Measurements from ENCODE around the gene WASHC2C.
"Not testable (repeated sequence)": the region's sequence is repeated elsewhere in the genome, so short reads cannot be mapped to it uniquely, and the experiment has no call there.

Gene WASHC2C

GRCh38 chr10:45768334-45768733 lies 41.3 kb downstream of the WASHC2C start:
- not testable (repeated sequence) for H3K27ac ChIP-seq (ENCODE audit: low read length); H3K36me3 ChIP-seq (ENCODE audit: control insufficient read depth, insufficient read depth, low read length); H3K27me3 ChIP-seq (ENCODE audit: control insufficient read depth, insufficient read depth, low read length); H3K4me3 ChIP-seq (ENCODE audit: low read length); H3K9me3 ChIP-seq (ENCODE audit: control insufficient read depth, insufficient read depth, low read length); DNase-seq (ENCODE audit: low read depth, low spot score); H3K4me1 ChIP-seq (ENCODE audit: control insufficient read depth, insufficient read depth, low read length)
- WGBS (ENCODE audit: insufficient coverage, insufficient read length): no CpG with 5 or more reads among the region's 4 CpGs

GRCh38 chr10:45771757-45772461 lies 44.8 kb downstream of the WASHC2C start:
- not testable (repeated sequence) for H3K27ac ChIP-seq (ENCODE audit: low read length); H3K9me3 ChIP-seq (ENCODE audit: control insufficient read depth, insufficient read depth, low read length); H3K27me3 ChIP-seq (ENCODE audit: control insufficient read depth, insufficient read depth, low read length); H3K36me3 ChIP-seq (ENCODE audit: control insufficient read depth, insufficient read depth, low read length); H3K4me3 ChIP-seq (ENCODE audit: low read length); DNase-seq (ENCODE audit: low read depth, low spot score); H3K4me1 ChIP-seq (ENCODE audit: control insufficient read depth, insufficient read depth, low read length)
- no CpG with 5 or more reads among the region's 7 CpGs for WGBS (ENCODE audit: insufficient coverage, insufficient read length)

- not testable (repeated sequence) for H3K36me3 ChIP-seq (ENCODE audit: control insufficient read depth, insufficient read depth, low read length); H3K27ac ChIP-seq (ENCODE audit: low read length); H3K4me3 ChIP-seq (ENCODE audit: low read length); H3K4me1 ChIP-seq (ENCODE audit: control insufficient read depth, insufficient read depth, low read length); H3K27me3 ChIP-seq (ENCODE audit: control insufficient read depth, insufficient read depth, low read length); H3K9me3 ChIP-seq (ENCODE audit: control insufficient read depth, insufficient read depth, low read length); DNase-seq (ENCODE audit: low read depth, low spot score)
- WGBS (ENCODE audit: insufficient coverage, insufficient read length): no CpG with 5 or more reads among the region's 1 CpG
These were observed 59.2 kb downstream of the WASHC2C start for GRCh38 chr10:45786217-45786616.

- DNase-seq (ENCODE audit: low read depth, low spot score); H3K36me3 ChIP-seq (ENCODE audit: control insufficient read depth, insufficient read depth, low read length); H3K27me3 ChIP-seq (ENCODE audit: control insufficient read depth, insufficient read depth, low read length); H3K27ac ChIP-seq (ENCODE audit: low read length); H3K4me1 ChIP-seq (ENCODE audit: control insufficient read depth, insufficient read depth, low read length); H3K9me3 ChIP-seq (ENCODE audit: control insufficient read depth, insufficient read depth, low read length); H3K4me3 ChIP-seq (ENCODE audit: low read length): not testable (repeated sequence)
- WGBS (ENCODE audit: insufficient coverage, insufficient read length): no CpG with 5 or more reads among the region's 5 CpGs
These were observed 60.2 kb downstream of the WASHC2C start for GRCh38 chr10:45787212-45787741.

- H3K4me3 ChIP-seq (ENCODE audit: low read length); H3K36me3 ChIP-seq (ENCODE audit: control insufficient read depth, insufficient read depth, low read length); H3K9me3 ChIP-seq (ENCODE audit: control insufficient read depth, insufficient read depth, low read length); H3K4me1 ChIP-seq (ENCODE audit: control insufficient read depth, insufficient read depth, low read length); DNase-seq (ENCODE audit: low read depth, low spot score); H3K27ac ChIP-seq (ENCODE audit: low read length); H3K27me3 ChIP-seq (ENCODE audit: control insufficient read depth, insufficient read depth, low read length): not testable (repeated sequence)
- WGBS (ENCODE audit: insufficient coverage, insufficient read length): 100% methylated on average over 2 of the region's 8 CpGs
These were observed 62.9 kb downstream of the WASHC2C start for GRCh38 chr10:45789991-45790390.

- not testable (repeated sequence) for H3K4me3 ChIP-seq (ENCODE audit: low read length); H3K9me3 ChIP-seq (ENCODE audit: control insufficient read depth, insufficient read depth, low read length); H3K4me1 ChIP-seq (ENCODE audit: control insufficient read depth, insufficient read depth, low read length); DNase-seq (ENCODE audit: low read depth, low spot score); H3K36me3 ChIP-seq (ENCODE audit: control insufficient read depth, insufficient read depth, low read length); H3K27ac ChIP-seq (ENCODE audit: low read length); H3K27me3 ChIP-seq (ENCODE audit: control insufficient read depth, insufficient read depth, low read length)
- no CpG with 5 or more reads among the region's 6 CpGs for WGBS (ENCODE audit: insufficient coverage, insufficient read length)
These were observed 63.8 kb downstream of the WASHC2C start for GRCh38 chr10:45790694-45791426.

GRCh38 chr10:45794761-45795160 lies 67.7 kb downstream of the WASHC2C start:
- not testable (repeated sequence) for H3K36me3 ChIP-seq (ENCODE audit: control insufficient read depth, insufficient read depth, low read length); DNase-seq (ENCODE audit: low read depth, low spot score); H3K9me3 ChIP-seq (ENCODE audit: control insufficient read depth, insufficient read depth, low read length); H3K4me3 ChIP-seq (ENCODE audit: low read length); H3K27ac ChIP-seq (ENCODE audit: low read length); H3K27me3 ChIP-seq (ENCODE audit: control insufficient read depth, insufficient read depth, low read length); H3K4me1 ChIP-seq (ENCODE audit: control insufficient read depth, insufficient read depth, low read length)
- WGBS (ENCODE audit: insufficient coverage, insufficient read length): no CpG with 5 or more reads among the region's 2 CpGs

- not testable (repeated sequence) for H3K4me1 ChIP-seq (ENCODE audit: control insufficient read depth, insufficient read depth, low read length); H3K9me3 ChIP-seq (ENCODE audit: control insufficient read depth, insufficient read depth, low read length); DNase-seq (ENCODE audit: low read depth, low spot score); H3K27ac ChIP-seq (ENCODE audit: low read length); H3K27me3 ChIP-seq (ENCODE audit: control insufficient read depth, insufficient read depth, low read length); H3K4me3 ChIP-seq (ENCODE audit: low read length); H3K36me3 ChIP-seq (ENCODE audit: control insufficient read depth, insufficient read depth, low read length)
- WGBS (ENCODE audit: insufficient coverage, insufficient read length): no CpG with 5 or more reads among the region's 13 CpGs
These were observed 76.3 kb downstream of the WASHC2C start for GRCh38 chr10:45803060-45804010.

GRCh38 chr10:45804996-45805395 lies 77.9 kb downstream of the WASHC2C start:
- H3K27me3 ChIP-seq (ENCODE audit: control insufficient read depth, insufficient read depth, low read length); DNase-seq (ENCODE audit: low read depth, low spot score); H3K4me1 ChIP-seq (ENCODE audit: control insufficient read depth, insufficient read depth, low read length); H3K36me3 ChIP-seq (ENCODE audit: control insufficient read depth, insufficient read depth, low read length); H3K9me3 ChIP-seq (ENCODE audit: control insufficient read depth, insufficient read depth, low read length); H3K4me3 ChIP-seq (ENCODE audit: low read length); H3K27ac ChIP-seq (ENCODE audit: low read length): not testable (repeated sequence)
- WGBS (ENCODE audit: insufficient coverage, insufficient read length): no CpG with 5 or more reads among the region's 2 CpGs

- Histone ChIP-seq H3K4me1 (ENCODE audit: control insufficient read depth, insufficient read depth, low read length) (no peaks in the 10 kb centered on the region), H3K27ac (ENCODE audit: low read length) (no peak overlapping the region), H3K27me3 (ENCODE audit: control insufficient read depth, insufficient read depth, low read length) (no peaks in the 10 kb centered on the region), H3K4me3 (ENCODE audit: low read length) (no peak overlapping the region), H3K9me3 (ENCODE audit: control insufficient read depth, insufficient read depth, low read length) (no peaks in the 10 kb centered on the region), H3K36me3 (ENCODE audit: control insufficient read depth, insufficient read depth, low read length) (no peaks in the 10 kb centered on the region)
- no CpG with 5 or more reads among the region's 4 CpGs for WGBS (ENCODE audit: insufficient coverage, insufficient read length)
- no peak for DNase-seq (ENCODE audit: low read depth, low spot score)
These were observed 82.8 kb downstream of the WASHC2C start for GRCh38 chr10:45809837-45810236.
